Measurements from ENCODE around the gene HEBP2. TPM values are rescaled to one million over a fixed set of nuclear protein-coding genes. Genes with fewer than 3 reads are reported as not detected.

Gene HEBP2
- total RNA-seq, 4 donors from 2014 or later, result 119 to 797 (median 222) TPM

GRCh38 chr6:138464085-138464484, 60.1 kb downstream of the HEBP2 start:
- TF ChIP-seq CTCF (IDR thresholded peaks at IDR 0.05; ENCODE audit: low read depth), result no peak

GRCh38 chr6:138465007-138465645, 61.1 kb downstream of the HEBP2 start:
- TF ChIP-seq CTCF (IDR thresholded peaks at IDR 0.05; ENCODE audit: low read depth), result no peak

- no peak for TF ChIP-seq CTCF (IDR thresholded peaks at IDR 0.05; ENCODE audit: low read depth)
Observed at GRCh38 chr6:138467901-138468300, 63.9 kb downstream of the HEBP2 start.

- TF ChIP-seq CTCF (IDR thresholded peaks at IDR 0.05; ENCODE audit: low read depth), result no peak
Observed at GRCh38 chr6:138468320-138469015, 64.4 kb downstream of the HEBP2 start.

Small RNA genes lying within 50 kb of the gene (small RNA-seq; reads per million reads assigned to genes)
- not detected for gene AL031003.1
- not detected for gene AL391669.1
- gene MIR3145, result not detected

Other genes starting within 250 kb of the HEBP2 start
- gene ARFGEF3, start 242.3 kb upstream of the HEBP2 start, total RNA-seq, result 1 to 10 TPM; 1.0 to 6.2 (median 2.3) TPM
- gene PBOV1, start 185.7 kb upstream of the HEBP2 start, total RNA-seq, result not detected
- not detected for gene SMIM28, start 26.3 kb upstream of the HEBP2 start, total RNA-seq
- gene NHSL1, start 95.3 kb downstream of the HEBP2 start, total RNA-seq, result 10 to 100 TPM in 3 of 4 donors, 1 to 10 TPM in 1; 5.4 to 24.3 (median 22.2) TPM

Measured in subcutaneous adipose tissue (tissue), 4 donors.